ENCODE measurements around the gene EMID1. TPM values are rescaled to one million over a fixed set of nuclear protein-coding genes. Genes with fewer than 3 reads are reported as not detected.

EMID1 gene
- total RNA-seq, 4 donors from 2014 or later = 0.33 to 1.8 TPM; not detected in 2

DNA sequence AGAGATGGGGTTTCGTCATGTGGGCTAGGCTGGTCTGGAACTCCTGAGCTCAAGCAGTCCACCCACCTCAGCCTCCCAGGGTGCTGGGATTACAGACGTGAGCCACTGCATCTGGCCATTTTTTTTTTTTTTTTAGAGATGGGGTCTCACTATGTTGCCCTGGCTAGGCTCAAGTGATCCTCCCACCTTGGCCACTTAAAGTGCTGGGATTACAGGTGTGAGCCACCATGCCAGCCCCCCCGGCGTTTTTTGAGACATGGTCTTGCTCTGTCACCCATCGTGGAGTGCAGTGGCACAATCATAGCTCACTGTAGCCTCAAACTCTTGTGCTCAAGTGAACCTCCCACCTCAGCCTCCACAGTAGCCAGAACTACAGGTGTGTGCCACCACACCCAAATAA, 45.6 kb downstream of the EMID1 start:
- TF ChIP-seq, protein P1, sequence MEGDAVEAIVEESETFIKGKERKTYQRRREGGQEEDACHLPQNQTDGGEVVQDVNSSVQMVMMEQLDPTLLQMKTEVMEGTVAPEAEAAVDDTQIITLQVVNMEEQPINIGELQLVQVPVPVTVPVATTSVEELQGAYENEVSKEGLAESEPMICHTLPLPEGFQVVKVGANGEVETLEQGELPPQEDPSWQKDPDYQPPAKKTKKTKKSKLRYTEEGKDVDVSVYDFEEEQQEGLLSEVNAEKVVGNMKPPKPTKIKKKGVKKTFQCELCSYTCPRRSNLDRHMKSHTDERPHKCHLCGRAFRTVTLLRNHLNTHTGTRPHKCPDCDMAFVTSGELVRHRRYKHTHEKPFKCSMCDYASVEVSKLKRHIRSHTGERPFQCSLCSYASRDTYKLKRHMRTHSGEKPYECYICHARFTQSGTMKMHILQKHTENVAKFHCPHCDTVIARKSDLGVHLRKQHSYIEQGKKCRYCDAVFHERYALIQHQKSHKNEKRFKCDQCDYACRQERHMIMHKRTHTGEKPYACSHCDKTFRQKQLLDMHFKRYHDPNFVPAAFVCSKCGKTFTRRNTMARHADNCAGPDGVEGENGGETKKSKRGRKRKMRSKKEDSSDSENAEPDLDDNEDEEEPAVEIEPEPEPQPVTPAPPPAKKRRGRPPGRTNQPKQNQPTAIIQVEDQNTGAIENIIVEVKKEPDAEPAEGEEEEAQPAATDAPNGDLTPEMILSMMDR (IDR thresholded peaks at IDR 0.05 in 4 of 5, conservative IDR thresholded peaks at IDR 0.05 in 1 of 5) = no peak
- no peak for TF ChIP-seq POLR2A (IDR thresholded peaks at IDR 0.05)
- Histone ChIP-seq H3K27ac (no peak overlapping the region), H3K4me1 (no peaks in the 10 kb centered on the region), H3K4me3 (no peak overlapping the region), H3K9me3 (no peaks in the 10 kb centered on the region), H3K36me3 (no peaks in the 10 kb centered on the region), H3K27me3 (no peaks in the 10 kb centered on the region)
- ATAC-seq = no peak
- intact Hi-C loops (cut with DNase I; ENCODE audit: low total_unique reads) (no loop called here), in situ Hi-C loops (cut with MboI; ENCODE audit: low sequenced_read_pairs in 4 of 4) (no loop called here)
- DNase-seq = no peak

DNA sequence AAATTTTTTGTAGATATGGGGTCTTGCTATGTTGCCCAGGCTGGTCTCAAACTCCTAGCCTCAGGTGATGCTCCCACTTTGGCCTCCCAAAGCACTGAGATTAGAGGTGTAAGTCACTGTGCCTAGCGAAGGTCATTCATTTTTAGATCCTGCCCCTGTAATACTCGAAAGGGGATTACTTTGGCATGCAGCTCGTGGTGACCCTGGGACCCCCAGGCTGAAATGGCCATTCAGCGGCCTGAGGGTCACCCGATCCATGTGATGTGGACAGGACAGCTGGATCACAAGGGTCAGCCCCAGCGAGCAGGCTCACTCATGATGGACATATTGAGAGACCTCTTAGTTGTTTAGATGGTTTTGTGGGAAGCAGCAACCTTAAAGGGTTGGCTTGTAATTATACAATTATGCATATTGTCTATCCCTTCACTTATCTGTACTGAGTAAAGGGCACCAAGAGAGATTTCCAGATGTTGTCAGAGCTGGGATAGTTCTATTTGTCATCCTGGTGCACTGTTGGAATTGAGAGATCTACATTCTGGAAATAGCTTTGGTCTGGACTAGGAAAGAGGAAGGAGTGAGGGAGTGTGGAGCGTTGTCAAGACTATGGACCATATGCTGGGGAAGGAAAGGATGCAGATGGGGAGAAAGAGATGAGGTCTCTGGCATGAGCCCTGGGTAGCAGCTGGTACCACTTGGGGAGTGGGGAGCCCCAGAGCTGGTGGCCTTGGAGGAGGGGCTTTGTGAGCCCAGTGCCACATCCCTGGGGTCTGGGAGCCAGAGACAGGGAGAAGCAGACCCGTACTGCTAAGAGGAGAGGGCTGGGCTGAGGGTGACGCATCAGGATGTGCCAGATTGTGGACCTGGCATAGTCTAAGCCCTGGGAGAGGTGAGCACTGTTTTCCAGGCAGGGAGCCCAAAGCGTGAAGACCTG, 46.5 kb downstream of the EMID1 start:
- Histone ChIP-seq H3K27me3 (no peaks in the 10 kb centered on the region), H3K4me1 (no peaks in the 10 kb centered on the region), H3K36me3 (no peaks in the 10 kb centered on the region), H3K9me3 (no peaks in the 10 kb centered on the region), H3K27ac (no peak overlapping the region), H3K4me3 (no peak overlapping the region)
- DNase-seq (no peak), ATAC-seq (no peak)
- intact Hi-C loops (cut with DNase I; ENCODE audit: low total_unique reads) (no loop called here), in situ Hi-C loops (cut with MboI; ENCODE audit: low sequenced_read_pairs in 4 of 4) (no loop called here)
- TF ChIP-seq, protein P1 (IDR thresholded peaks at IDR 0.05 in 4 of 5, conservative IDR thresholded peaks at IDR 0.05 in 1 of 5) = no peak
- no peak for TF ChIP-seq POLR2A (IDR thresholded peaks at IDR 0.05)

DNA sequence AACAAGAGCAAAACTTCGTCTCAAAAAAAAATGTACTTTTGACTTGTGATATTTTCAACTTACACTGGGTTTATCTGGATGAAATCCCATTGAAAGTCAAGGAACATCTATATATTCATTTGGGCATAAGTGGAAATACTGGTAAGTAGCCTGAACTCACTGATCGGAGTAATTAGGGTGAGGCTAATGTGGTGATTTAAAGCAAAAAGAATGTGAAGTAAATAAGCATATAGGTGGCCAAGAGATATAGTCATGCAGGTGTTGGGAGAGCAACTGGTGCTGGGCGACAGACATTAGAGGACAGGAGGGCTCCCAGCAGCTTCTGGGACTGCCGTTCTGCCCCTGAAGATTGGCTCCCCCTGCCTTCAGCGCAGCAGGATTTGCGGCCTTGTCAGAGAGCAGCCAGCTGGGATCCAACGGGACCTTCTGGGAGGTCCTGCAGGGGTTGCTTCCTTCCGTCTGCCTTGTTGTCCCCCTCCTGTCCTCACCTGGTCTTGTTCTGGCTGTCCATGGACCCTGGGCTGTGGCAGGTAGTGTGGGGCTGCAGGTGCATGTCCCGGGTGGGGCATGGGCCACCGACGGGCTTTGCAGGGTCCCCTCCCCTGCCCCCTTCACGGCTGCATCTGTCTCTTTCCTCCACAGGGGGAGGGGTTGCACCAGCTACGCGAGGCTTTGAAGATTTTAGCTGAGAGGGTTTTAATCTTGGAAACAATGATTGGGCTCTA, 48.0 kb downstream of the EMID1 start:
- no peak overlapping the region for H3K4me3 ChIP-seq
- no peaks in the 10 kb centered on the region for H3K27me3 ChIP-seq
- intact Hi-C loops (cut with DNase I; ENCODE audit: low total_unique reads) (no loop called here), in situ Hi-C loops (cut with MboI; ENCODE audit: low sequenced_read_pairs in 4 of 4) (no loop called here)
- no peak overlapping the region for H3K27ac ChIP-seq
- ATAC-seq (no peak), DNase-seq (no peak)
- no peak for TF ChIP-seq POLR2A (IDR thresholded peaks at IDR 0.05)
- TF ChIP-seq, protein P1 (IDR thresholded peaks at IDR 0.05 in 4 of 5, conservative IDR thresholded peaks at IDR 0.05 in 1 of 5) = no peak
- no peaks in the 10 kb centered on the region for H3K9me3 ChIP-seq
- H3K36me3 ChIP-seq = no peaks in the 10 kb centered on the region
- no peaks in the 10 kb centered on the region for H3K4me1 ChIP-seq

DNA sequence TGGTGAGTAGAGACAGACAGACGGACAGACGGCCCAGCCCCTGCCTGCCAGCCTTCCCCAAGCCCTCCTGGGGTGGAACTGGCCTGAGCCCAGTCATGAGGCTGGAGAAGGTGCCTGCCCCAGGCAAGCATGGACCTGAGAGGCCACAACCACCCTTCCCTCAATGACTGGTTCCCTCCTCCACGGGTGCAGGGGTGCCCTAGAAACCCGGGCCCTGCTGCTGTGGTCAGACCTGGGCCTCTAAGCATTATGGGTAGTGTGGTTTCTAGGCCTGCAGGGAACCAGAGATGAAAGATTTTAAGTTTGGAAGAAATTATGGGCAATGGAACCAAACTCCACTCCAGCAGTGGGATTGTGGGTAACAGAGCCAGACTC, 48.6 kb downstream of the EMID1 start:
- no peaks in the 10 kb centered on the region for H3K9me3 ChIP-seq
- TF ChIP-seq, protein P1 (IDR thresholded peaks at IDR 0.05 in 4 of 5, conservative IDR thresholded peaks at IDR 0.05 in 1 of 5) = no peak
- TF ChIP-seq POLR2A (IDR thresholded peaks at IDR 0.05) = no peak
- H3K36me3 ChIP-seq = no peaks in the 10 kb centered on the region
- H3K4me1 ChIP-seq = no peaks in the 10 kb centered on the region
- intact Hi-C loops (cut with DNase I; ENCODE audit: low total_unique reads) = no loop called here
- H3K27ac ChIP-seq = no peak overlapping the region
- ATAC-seq (no peak), DNase-seq (no peak)
- in situ Hi-C loops (cut with MboI; ENCODE audit: low sequenced_read_pairs in 4 of 4) = no loop called here
- no peak overlapping the region for H3K4me3 ChIP-seq
- H3K27me3 ChIP-seq = no peaks in the 10 kb centered on the region
